ENCODE measurements around the gene CHST11. TPM values are rescaled to one million over a fixed set of nuclear protein-coding genes. Genes with fewer than 3 reads are reported as not detected.
A peak's percentile ranks its signal among the peaks of the same experiment; 100 is the strongest.

CHST11 gene
- total and polyA plus RNA-seq, 4 donors: 0.57 to 11.1 (median 3.7) TPM

DNA sequence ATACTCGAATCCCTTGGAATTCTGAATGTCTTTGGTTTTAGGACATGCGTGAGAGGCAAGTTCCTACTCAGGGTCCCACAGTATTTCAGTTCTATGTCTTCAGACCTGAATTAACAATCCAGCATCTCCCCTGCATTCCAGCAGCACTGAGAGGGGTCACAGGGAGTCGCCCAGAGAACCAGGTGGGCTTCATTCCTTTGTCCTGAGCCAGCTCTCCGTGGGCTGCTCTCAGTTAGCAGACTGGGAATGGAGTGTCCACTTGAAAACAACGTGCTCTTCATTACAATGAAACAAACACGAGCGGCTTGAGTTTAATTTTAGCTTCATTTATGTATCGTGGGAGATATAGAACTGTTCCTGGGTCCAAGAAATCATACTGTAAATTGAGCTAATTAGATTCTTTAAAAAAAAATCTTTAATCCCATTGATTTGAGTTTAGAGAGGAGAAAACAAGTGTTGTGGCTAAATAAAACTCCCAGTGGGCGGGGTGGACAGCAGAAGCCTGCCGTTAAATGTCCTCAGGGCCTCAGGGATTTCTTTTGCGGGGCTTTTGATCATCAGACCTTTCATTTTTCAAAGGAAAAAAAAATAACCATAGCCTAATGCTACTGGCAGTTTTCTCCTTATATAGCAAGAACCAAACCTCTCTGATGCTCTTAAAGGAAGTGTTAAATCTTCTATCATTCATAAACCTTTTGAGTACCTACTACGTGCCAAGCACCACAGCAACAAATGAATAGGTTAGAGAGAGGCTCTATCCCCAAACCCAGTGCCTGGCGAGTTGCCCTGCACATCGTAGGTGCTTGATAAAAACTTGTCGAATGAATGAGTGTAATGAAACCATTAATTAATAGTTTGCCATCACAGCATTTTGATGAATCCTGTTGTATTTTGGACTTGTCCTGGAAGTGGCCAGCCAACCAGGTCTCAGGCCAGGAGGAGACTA, 140.4 kb downstream of the CHST11 start (continued):
- TF ChIP-seq, protein P1, sequence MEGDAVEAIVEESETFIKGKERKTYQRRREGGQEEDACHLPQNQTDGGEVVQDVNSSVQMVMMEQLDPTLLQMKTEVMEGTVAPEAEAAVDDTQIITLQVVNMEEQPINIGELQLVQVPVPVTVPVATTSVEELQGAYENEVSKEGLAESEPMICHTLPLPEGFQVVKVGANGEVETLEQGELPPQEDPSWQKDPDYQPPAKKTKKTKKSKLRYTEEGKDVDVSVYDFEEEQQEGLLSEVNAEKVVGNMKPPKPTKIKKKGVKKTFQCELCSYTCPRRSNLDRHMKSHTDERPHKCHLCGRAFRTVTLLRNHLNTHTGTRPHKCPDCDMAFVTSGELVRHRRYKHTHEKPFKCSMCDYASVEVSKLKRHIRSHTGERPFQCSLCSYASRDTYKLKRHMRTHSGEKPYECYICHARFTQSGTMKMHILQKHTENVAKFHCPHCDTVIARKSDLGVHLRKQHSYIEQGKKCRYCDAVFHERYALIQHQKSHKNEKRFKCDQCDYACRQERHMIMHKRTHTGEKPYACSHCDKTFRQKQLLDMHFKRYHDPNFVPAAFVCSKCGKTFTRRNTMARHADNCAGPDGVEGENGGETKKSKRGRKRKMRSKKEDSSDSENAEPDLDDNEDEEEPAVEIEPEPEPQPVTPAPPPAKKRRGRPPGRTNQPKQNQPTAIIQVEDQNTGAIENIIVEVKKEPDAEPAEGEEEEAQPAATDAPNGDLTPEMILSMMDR (IDR thresholded peaks at IDR 0.05; ENCODE audit: low read depth, low read length, missing input control): no peak

DNA sequence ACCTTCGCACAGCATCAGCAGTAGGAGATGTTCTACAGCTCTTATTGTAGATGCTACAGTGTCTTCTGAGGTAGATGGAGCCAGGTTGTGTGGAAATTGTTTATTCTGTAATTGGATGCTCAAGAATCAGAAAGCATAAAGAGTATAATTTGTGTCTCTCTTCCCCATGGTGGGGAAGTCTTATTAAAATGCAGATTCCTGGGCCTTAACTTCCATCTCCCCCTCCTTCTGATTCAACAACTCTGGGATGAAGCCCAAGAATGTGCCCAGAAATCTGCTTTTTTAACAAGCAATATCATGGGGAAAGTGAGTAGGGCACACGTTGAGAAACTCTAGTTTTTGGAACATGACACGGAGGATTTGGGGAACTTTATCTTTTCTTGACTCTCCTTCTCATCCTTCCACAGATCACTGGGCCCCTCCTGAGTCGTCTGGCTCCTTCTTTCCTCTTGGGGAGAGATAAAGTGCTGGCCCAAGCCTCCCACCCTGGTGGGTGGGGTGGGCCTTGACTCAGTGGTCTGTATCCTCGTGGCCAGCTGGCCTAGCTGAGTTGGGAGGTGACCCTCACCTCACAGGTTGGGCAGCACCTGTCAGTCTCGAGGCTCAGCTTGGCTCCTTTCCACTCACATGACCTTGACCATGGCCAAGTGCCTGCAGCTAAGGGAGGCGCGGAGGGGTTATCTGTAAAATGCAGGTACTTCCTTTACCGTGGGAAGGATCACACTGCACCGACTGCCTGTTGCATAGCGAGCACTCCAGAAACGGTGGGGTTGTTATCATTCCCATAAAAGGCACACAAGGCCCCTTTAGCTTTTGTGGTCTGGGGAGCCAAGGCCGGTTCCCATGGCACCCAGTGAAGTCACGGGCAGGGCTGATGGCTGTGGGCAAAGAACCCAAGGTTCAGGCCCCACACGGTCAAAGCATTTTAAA, 141.9 kb downstream of the CHST11 start:
- 84% methylated on average over 15 of the region's 15 CpGs for WGBS
- no peak overlapping the region for H3K27ac ChIP-seq (ENCODE audit: low read depth in 1 of 2, low read length in 2 of 2)

More for the DNA sequence above, 141.9 kb downstream of the CHST11 start:
- Histone ChIP-seq H3K9me3 (ENCODE audit: control insufficient read depth in 4 of 4, low read length in 3 of 4) (no peaks in the 10 kb centered on the region), H3K4me3 (ENCODE audit: low read depth in 1 of 3, low read length in 3 of 3) (no peak overlapping the region), H3K9ac (ENCODE audit: low read depth in 1 of 2, low read length in 2 of 2) (no peak overlapping the region), H3K4me1 (ENCODE audit: control insufficient read depth in 4 of 4, insufficient read depth in 4 of 4, low read length in 3 of 4) (no peaks in the 10 kb centered on the region), H3K36me3 (ENCODE audit: control insufficient read depth in 4 of 4, insufficient read depth in 3 of 4, low read depth in 1 of 4, low read length in 3 of 4) (no peaks in the 10 kb centered on the region), H3K27me3 (ENCODE audit: control insufficient read depth in 4 of 4, insufficient read depth in 4 of 4, low read length in 3 of 4) (peaks cover 0 to 3% (median 0%) of the 10 kb centered on the region in 4 donors)
- peak; percentile 80 for DNase-seq (ENCODE audit: low spot score)
- TF ChIP-seq EGR1 (IDR thresholded peaks at IDR 0.05; ENCODE audit: low read depth in 2 of 2): no peak
- TF ChIP-seq, protein P2, sequence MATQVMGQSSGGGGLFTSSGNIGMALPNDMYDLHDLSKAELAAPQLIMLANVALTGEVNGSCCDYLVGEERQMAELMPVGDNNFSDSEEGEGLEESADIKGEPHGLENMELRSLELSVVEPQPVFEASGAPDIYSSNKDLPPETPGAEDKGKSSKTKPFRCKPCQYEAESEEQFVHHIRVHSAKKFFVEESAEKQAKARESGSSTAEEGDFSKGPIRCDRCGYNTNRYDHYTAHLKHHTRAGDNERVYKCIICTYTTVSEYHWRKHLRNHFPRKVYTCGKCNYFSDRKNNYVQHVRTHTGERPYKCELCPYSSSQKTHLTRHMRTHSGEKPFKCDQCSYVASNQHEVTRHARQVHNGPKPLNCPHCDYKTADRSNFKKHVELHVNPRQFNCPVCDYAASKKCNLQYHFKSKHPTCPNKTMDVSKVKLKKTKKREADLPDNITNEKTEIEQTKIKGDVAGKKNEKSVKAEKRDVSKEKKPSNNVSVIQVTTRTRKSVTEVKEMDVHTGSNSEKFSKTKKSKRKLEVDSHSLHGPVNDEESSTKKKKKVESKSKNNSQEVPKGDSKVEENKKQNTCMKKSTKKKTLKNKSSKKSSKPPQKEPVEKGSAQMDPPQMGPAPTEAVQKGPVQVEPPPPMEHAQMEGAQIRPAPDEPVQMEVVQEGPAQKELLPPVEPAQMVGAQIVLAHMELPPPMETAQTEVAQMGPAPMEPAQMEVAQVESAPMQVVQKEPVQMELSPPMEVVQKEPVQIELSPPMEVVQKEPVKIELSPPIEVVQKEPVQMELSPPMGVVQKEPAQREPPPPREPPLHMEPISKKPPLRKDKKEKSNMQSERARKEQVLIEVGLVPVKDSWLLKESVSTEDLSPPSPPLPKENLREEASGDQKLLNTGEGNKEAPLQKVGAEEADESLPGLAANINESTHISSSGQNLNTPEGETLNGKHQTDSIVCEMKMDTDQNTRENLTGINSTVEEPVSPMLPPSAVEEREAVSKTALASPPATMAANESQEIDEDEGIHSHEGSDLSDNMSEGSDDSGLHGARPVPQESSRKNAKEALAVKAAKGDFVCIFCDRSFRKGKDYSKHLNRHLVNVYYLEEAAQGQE (IDR thresholded peaks at IDR 0.05): no peak
- TF ChIP-seq SP1 (IDR thresholded peaks at IDR 0.05): no peak
- no peak for TF ChIP-seq NR2F2 (IDR thresholded peaks at IDR 0.05)
- TF ChIP-seq RXRA (IDR thresholded peaks at IDR 0.05): no peak
- no peak for TF ChIP-seq FOXA2 (IDR thresholded peaks at IDR 0.05)
- TF ChIP-seq, protein P3, sequence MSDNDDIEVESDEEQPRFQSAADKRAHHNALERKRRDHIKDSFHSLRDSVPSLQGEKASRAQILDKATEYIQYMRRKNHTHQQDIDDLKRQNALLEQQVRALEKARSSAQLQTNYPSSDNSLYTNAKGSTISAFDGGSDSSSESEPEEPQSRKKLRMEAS (IDR thresholded peaks at IDR 0.05): no peak
- TF ChIP-seq, protein P4, sequence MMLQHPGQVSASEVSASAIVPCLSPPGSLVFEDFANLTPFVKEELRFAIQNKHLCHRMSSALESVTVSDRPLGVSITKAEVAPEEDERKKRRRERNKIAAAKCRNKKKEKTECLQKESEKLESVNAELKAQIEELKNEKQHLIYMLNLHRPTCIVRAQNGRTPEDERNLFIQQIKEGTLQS (IDR thresholded peaks at IDR 0.05): no peak
- no peak for TF ChIP-seq FOXA1 (IDR thresholded peaks at IDR 0.05)
- no peak for TF ChIP-seq RAD21 (IDR thresholded peaks at IDR 0.05)

All from liver (tissue), 9 donors.